Measurements from ENCODE around the gene EXOC6B. TPM values are rescaled to one million over a fixed set of nuclear protein-coding genes. Genes with fewer than 3 reads are reported as not detected.

EXOC6B gene
- total and polyA plus RNA-seq, 8 donors: 22.1 to 30.8 (median 25.9) TPM

DNA sequence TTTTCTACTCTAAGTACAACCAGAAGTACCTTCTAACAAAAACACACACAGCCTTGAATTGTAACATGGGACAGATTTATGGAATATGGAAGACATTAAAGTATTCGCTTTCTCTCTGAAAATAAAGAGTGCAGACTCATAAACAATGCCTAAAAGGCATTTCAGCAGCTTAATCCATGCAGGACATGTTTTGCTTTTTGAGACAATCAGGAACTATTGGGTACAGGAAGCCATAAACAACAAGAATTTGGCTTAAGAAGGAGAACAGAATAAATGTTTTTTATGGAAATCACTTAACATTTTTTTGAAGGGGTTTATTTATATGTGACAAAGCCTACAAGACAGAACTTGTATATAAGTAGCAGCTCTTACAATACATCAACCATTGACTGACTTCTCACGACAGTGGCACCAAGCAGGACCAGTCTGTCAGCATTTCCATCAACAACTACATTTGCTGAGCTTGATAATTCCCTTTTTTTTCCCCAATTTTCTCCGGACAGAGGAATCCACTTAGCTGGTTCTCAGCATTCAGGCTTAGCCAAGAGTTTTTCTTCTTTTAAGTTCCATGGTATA is 140.1 kb downstream of the EXOC6B start:
- H3K27ac ChIP-seq: no peak overlapping the region
- H3K4me1 ChIP-seq: no peaks in the 10 kb centered on the region
- no peaks in the 10 kb centered on the region for H3K36me3 ChIP-seq
- TF ChIP-seq, protein P1, sequence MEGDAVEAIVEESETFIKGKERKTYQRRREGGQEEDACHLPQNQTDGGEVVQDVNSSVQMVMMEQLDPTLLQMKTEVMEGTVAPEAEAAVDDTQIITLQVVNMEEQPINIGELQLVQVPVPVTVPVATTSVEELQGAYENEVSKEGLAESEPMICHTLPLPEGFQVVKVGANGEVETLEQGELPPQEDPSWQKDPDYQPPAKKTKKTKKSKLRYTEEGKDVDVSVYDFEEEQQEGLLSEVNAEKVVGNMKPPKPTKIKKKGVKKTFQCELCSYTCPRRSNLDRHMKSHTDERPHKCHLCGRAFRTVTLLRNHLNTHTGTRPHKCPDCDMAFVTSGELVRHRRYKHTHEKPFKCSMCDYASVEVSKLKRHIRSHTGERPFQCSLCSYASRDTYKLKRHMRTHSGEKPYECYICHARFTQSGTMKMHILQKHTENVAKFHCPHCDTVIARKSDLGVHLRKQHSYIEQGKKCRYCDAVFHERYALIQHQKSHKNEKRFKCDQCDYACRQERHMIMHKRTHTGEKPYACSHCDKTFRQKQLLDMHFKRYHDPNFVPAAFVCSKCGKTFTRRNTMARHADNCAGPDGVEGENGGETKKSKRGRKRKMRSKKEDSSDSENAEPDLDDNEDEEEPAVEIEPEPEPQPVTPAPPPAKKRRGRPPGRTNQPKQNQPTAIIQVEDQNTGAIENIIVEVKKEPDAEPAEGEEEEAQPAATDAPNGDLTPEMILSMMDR (IDR thresholded peaks at IDR 0.05): no peak
- DNase-seq: no peak
- no peaks in the 10 kb centered on the region for H3K27me3 ChIP-seq
- intact Hi-C loops (cut with DNase I): no loop called here
- no peak for ATAC-seq
- H3K9me3 ChIP-seq: no peaks in the 10 kb centered on the region
- no peak overlapping the region for H3K4me3 ChIP-seq

DNA sequence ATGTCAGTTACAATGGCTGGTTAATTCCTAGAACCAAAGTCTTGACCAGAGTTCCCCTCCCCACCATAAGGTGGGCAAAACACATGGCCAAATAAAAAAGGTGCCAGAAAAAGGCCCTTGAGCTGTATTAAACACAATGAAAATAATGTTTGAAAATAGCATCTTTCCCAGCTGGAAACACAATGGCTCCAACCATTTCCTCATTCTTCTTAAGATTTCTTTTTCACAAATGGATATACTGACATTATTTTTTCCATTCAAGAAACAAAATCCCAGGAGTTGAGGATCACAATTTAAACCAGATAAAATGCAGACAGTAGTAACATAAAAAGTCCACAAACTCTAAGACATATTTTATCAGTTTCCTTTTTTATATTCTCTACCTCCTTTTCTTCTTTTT is 143.8 kb downstream of the EXOC6B start:
- intact Hi-C loops (cut with DNase I): no loop called here
- TF ChIP-seq, protein P1 (IDR thresholded peaks at IDR 0.05): no peak
- ATAC-seq: no peak

DNA sequence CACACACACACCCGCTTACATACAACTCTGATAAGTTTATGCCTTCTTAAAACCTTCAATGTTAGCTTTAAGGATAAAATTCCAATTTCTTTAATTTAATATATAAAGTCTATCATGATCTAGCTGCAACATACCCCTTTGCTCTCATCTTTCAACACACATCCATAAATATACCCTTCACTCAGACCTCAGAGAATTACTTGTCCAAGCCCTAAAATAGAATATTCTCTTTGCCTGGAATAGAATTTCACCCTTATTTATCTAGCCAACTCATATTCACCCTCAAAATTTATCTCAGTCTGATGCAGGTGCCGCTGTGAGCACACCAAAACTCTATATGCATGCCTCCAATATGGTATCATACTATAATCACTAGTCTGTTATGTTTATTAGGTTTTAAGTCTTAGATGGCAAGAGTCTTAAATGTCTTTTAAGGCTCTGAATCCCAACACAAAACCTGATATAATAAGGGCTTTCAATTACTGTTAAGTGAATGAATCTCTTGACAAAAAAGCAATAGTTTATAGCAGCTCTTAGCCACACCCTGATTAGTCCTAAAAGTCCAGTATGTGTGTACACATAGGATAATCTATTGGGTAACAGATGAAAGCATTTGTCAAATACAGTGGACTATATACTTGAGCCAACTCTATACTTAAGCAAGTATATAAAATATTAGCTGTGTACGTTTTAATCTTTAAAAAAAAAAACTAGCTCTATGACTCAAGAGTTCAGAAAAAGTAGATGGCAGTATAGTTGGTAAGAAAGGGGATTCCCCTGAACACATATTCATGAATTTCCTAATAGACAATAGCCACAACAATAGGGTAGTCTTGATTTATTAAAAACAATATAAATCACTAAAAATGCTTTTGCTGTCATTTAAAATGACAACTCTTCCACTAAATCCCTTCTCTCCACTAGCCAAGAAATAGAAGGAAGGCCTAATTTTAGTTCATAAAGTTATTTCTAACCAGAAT is 144.5 kb downstream of the EXOC6B start:
- intact Hi-C loops (cut with DNase I): no loop called here
- no peaks in the 10 kb centered on the region for H3K9me3 ChIP-seq
- no peak for DNase-seq

More for the DNA sequence above, 143.8 kb downstream of the EXOC6B start:
- no peak overlapping the region for H3K4me3 ChIP-seq
- no peak overlapping the region for H3K27ac ChIP-seq
- no peak for DNase-seq
- H3K36me3 ChIP-seq: no peaks in the 10 kb centered on the region
- H3K9me3 ChIP-seq: no peaks in the 10 kb centered on the region
- H3K4me1 ChIP-seq: no peaks in the 10 kb centered on the region
- no peaks in the 10 kb centered on the region for H3K27me3 ChIP-seq

DNA sequence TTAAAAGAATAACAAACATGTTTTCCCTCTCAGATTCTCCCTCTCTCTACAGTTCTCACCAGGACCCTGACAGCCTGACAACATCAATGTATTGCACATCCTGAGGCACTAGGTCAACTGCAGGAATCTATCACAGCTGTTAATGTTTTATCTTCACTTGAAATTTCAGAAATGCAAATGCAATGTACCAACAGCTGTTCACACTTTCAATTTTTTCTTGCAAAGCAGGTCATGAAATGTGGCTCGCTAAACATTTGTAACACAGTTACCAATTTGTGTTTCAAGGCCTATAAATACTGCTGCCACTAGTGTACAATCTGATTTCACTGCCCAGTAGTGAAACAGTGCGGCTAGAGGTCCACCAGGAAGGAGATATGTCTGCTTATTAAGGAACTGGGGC is 147.8 kb downstream of the EXOC6B start:
- Histone ChIP-seq H3K36me3 (no peaks in the 10 kb centered on the region), H3K27me3 (no peaks in the 10 kb centered on the region), H3K4me3 (no peak overlapping the region), H3K9me3 (no peaks in the 10 kb centered on the region), H3K4me1 (no peaks in the 10 kb centered on the region), H3K27ac (no peak overlapping the region)
- no peak for DNase-seq
- TF ChIP-seq, protein P1 (IDR thresholded peaks at IDR 0.05): no peak
- intact Hi-C loops (cut with DNase I): no loop called here
- ATAC-seq: no peak

More for the DNA sequence above, 144.5 kb downstream of the EXOC6B start:
- H3K27me3 ChIP-seq: no peaks in the 10 kb centered on the region
- TF ChIP-seq, protein P1 (IDR thresholded peaks at IDR 0.05): no peak
- no peak overlapping the region for H3K4me3 ChIP-seq
- H3K4me1 ChIP-seq: no peaks in the 10 kb centered on the region
- H3K27ac ChIP-seq: no peak overlapping the region
- no peaks in the 10 kb centered on the region for H3K36me3 ChIP-seq
- no peak for ATAC-seq

DNA sequence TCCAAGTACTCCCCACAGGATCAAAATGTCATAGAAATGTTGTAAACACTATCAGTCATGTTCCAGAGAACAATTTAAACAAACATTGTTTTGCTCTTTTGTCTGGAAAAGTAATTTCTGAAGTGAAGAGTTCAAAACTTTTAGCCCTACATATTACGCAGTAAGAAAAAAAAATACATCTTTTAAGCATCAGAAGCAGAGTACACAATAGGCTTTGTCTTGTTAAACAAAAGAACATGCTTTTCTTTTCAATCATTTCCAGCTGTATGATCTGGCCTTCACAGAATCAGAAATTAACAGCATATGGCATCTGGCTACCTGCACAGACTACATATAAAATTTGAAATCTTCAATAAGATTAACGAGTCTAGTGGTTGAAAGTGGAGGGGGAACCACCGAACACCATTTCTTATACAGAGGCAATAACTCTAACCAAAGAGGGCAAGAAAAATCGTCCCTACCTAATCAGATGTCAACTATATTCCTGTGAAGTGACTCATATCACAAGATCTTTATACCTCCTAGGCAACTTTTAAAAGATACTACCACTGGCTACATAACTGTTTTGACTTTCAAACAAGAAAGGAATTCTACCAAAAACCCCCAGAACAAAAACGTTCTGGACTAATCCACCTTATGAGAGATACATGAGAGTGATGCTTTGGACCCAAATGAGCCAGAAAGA is 149.3 kb downstream of the EXOC6B start:
- Histone ChIP-seq H3K4me1 (no peaks in the 10 kb centered on the region), H3K9me3 (no peaks in the 10 kb centered on the region), H3K27me3 (no peaks in the 10 kb centered on the region), H3K36me3 (no peaks in the 10 kb centered on the region), H3K27ac (peak overlapping the region in 1 of 2 donors; percentile 8), H3K4me3 (no peak overlapping the region)
- intact Hi-C loops (cut with DNase I): no loop called here
- TF ChIP-seq, protein P1 (IDR thresholded peaks at IDR 0.05): no peak
- no peak for DNase-seq
- peak; percentile 30 for ATAC-seq
